ENCODE data around the gene NAT14.

NAT14 gene

GRCh38 chr19:55453511-55454260, 31.3 kb upstream of the NAT14 start:
- no peak for DNase-seq

- DNase-seq: peak; percentile 39 to 52
Measured at GRCh38 chr19:55454787-55455243, 30.2 kb upstream of the NAT14 start.

GRCh38 chr19:55455576-55456235, 29.3 kb upstream of the NAT14 start:
- DNase-seq: no peak

DNA sequence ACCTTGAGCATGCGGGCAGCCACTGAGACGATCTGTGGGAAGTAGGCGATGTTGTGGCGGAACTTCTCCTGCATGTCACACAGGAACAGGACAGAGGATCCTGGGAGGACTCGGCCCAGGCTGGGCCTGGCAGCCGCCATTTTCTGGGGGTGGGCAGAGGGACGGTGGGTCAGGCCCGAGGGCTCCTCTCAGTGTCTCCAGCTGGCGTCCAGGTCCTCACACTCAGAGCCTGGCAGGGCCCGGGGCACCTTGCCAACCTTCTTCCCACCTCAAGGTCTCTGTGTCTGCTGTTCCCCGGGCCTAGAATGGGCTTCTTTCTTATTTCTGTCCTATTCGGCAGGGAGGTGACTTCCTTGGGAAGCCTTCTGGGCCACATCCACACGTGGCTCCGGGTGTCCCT, 28.6 kb upstream of the NAT14 start:
- no peak for DNase-seq

- DNase-seq: no peak
Measured at GRCh38 chr19:55457683-55458457, 27.1 kb upstream of the NAT14 start.

DNA sequence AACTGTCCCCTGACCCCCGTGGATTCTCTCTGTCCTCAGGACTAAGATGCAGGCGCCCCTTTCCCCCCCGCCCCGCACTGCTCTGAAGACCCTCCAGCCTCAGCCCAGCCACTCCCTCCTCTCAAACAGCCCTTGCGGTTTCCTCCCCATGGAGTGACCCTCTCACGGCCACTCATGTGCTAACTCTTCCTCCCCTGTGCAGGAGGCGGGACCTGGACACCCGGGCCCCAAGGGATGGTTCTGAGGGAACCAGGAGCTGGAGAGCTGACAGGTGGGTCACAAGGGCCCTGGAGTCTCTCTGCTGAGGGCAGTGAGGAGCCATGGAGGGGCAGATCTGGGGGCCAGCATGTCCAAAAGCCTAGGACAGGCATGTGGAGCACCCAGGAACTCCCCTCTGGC, 25.4 kb upstream of the NAT14 start:
- no peak for DNase-seq

- no peak for DNase-seq
Measured at GRCh38 chr19:55459950-55460657, 24.9 kb upstream of the NAT14 start.

DNA sequence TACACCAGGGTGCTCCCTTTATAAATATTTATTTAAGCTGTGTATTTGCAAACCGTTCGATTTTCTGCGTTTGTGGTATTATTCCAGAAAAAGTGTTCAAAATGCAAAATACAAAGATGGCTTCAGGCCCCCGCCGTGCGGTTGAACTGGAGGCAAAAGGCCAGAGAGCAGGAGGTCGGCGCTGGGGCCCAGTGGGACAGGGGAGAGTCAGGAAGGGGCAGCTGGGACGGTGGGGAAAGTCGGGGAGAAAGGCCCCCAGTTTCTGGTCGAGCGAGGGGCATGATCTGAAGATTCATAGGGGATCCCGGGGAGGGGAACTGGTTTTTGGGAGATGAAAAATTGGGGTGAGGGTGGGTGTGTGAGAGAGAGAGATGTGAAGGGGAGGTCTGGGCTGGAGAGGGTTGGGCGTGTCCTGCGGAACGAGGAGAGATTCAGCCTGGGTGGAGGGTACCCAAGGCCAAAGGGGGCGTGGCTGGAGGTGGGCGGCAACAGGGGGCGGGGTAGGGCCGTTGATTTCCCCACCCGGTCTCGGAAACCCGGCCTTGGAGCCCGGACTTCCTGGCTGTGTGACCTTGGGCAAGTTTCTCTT, 24.2 kb upstream of the NAT14 start:
- peak; percentile 35 to 38 for DNase-seq

DNA sequence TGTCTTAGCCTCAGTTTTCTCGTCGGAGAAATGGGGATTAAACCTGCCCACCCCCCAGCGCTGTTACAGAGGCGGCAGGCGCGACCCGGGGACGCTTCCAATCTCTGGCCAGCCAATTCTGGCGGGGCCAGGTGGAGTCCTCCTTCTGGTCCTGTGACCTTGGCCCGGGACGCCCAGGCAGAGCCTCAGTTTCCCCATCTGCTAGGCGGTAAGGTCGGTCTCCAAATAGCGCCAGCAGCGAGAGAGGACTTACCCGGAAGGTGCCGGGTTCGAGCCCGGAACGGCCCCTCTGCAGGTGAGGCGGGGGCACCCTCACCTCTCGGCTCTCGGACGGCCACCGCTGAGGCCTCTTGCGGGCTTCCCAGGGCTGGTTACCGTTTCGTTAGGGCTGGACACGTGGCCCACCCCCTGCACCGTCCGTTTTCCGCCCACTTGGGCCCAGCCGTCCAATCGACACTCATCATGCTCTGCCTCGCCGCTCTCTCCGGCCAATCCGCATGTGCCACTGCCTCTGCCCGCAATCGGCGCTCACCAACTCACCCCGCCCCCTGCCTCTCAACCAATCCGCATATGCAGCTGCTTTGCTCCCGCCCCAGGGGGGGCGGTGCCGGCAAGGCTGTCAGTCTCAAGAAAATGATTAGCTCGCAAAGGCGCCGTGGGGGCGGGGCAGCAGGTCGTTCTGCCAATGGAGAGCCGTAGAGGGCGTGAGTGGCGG, 23.6 kb upstream of the NAT14 start, which contains the start of gene ISOC2:
Gene ISOC2 (minus strand): TSS at position 384 of the 715 bp plus-strand sequence. CDS start 5,156 bp downstream, outside the sequence.
- peak; percentile 100 for DNase-seq

GRCh38 chr19:55461974-55462626, 22.9 kb upstream of the NAT14 start:
- DNase-seq: no peak

DNA sequence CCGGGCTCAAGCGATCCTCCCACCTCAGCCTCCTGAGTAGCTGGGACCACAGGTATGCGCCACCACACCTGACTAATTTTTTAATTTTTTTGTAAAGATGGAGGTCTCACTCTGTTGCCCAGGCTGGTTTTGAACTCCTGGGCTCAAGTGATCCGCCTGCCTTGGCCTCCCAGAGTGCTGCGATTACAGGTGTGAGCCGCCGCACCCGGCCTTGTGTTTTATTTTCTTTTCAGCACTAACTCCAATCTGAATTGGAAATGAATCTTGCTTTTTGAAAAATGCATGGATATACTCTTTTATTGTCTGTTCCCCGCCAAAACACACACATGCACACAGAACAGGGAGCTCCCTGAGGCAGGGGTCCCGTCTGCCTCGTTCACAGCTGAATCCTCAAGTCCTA, 22.3 kb upstream of the NAT14 start:
- DNase-seq: no peak

DNA sequence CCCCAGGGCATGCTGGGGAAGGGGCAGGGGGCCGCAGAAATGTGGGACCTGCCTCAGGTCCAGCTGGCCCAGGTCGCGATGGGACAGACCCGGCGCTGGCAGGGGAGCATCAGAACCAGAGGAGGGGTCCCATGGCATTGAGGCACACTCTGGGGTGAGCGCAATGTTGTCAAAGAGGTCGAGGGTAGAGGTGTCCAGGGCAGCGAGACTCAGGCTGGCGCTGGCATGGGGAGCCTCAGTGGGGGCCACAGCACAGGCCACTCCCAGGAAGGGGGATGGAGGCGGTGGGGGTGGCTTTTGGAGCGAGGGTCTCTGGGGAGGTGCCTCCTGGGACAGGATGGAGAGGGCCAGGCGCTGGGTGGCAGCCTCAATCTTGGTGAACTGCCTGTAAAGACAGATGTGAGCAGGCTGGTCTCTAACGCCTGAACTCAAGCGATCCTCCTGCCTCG, 21.4 kb upstream of the NAT14 start:
- no peak for DNase-seq

GRCh38 chr19:55464039-55464661, 20.8 kb upstream of the NAT14 start:
- no peak for DNase-seq

GRCh38 chr19:55464662-55465054, 20.3 kb upstream of the NAT14 start, which contains the start of gene C19orf85:
Gene C19orf85, minus strand, starts transcription at chr19:55464751. Its CDS starts 197 bp downstream, at chr19:55464554.
- DNase-seq: no peak

GRCh38 chr19:55465460-55466240, 19.3 kb upstream of the NAT14 start:
- DNase-seq: no peak

DNA sequence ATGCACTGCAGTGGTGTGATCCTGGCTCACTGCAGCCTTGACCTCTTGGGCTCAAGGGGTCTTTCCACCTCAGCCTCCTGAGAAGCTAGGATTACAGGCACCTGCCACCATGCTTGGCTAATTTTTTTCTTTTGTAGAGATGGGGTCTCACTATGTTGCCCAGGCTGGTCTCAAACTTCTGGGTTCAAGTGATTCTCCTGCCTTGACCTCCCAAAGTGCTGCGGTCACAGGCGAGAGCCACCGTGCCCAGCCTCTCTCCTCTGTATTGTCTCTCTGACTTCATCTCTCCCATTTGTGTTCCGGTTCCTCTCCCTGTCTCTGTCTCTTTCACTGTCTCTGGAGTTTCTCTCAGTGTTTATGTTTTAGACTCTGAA, 18.8 kb upstream of the NAT14 start:
- no peak for DNase-seq

- peak; percentile 61 to 69 for DNase-seq
Measured at GRCh38 chr19:55467236-55468053, 17.5 kb upstream of the NAT14 start.

GRCh38 chr19:55468054-55468393, 17.0 kb upstream of the NAT14 start:
- DNase-seq: no peak

GRCh38 chr19:55471266-55471665, 13.7 kb upstream of the NAT14 start:
- DNase-seq: no peak
